ENCODE results near the gene ELP6. TPM values are rescaled to one million over a fixed set of nuclear protein-coding genes. Genes with fewer than 3 reads are reported as not detected.

The ELP6 gene
- total RNA-seq (2014; rRNA removed; shearing (Covaris generic); ENCODE audit: low replicate concordance) = 60.4 and 61.7 TPM in 2 replicates

- Histone ChIP-seq H2AFZ (ENCODE audit: low read length) (peak within 1 kb of the TSS; percentile 86; the same call in 1 of the 2 replicates), H3K79me2 (ENCODE audit: low read length) (peaks cover 38% of the 10 kb centered on the region), H3K4me1 (ENCODE audit: low read length) (peaks cover 22% of the 10 kb centered on the region), H3K9me3 (ENCODE audit: low read length) (no peaks in the 10 kb centered on the region), H3K36me3 (ENCODE audit: insufficient read depth, low read length) (peaks cover 24% of the 10 kb centered on the region), H3K9ac (ENCODE audit: low read length) (peak within 1 kb of the TSS; percentile 88), H3K4me3 (ENCODE audit: low read length) (peak within 1 kb of the TSS; percentile 83), H3K9me2 (replicated peaks; ENCODE audit: insufficient read depth, low read length) (no peaks in the 10 kb centered on the region), H3K4me2 (ENCODE audit: low read depth, low read length, poor library complexity, severe bottlenecking) (peak within 1 kb of the TSS; percentile 88), H3K27me3 (ENCODE audit: low read length) (no peaks in the 10 kb centered on the region), H3K27ac (ENCODE audit: low read length) (peak within 1 kb of the TSS; percentile 92), H4K20me1 (ENCODE audit: insufficient read depth, low read depth, low read length) (no peaks in the 10 kb centered on the region)
- peak; percentile 99 for DNase-seq
These were observed at the start of gene ELP6 for GRCh38 chr3:47513125-47513929. Gene ELP6, minus strand, starts transcription at chr3:47513712. Its CDS starts 122 bp downstream, at chr3:47513590.

- Histone ChIP-seq H3K79me2 (ENCODE audit: low read length) (no peaks in the 10 kb centered on the region), H3K9ac (ENCODE audit: low read length) (no peak overlapping the region), H3K4me3 (ENCODE audit: low read length) (no peak overlapping the region), H4K20me1 (ENCODE audit: insufficient read depth, low read depth, low read length) (no peaks in the 10 kb centered on the region), H3K9me3 (ENCODE audit: low read length) (no peaks in the 10 kb centered on the region), H3K4me2 (ENCODE audit: low read depth, low read length, poor library complexity, severe bottlenecking) (no peak overlapping the region), H3K36me3 (ENCODE audit: insufficient read depth, low read length) (no peaks in the 10 kb centered on the region), H3K27me3 (ENCODE audit: low read length) (no peaks in the 10 kb centered on the region), H2AFZ (ENCODE audit: low read length) (no peak overlapping the region), H3K27ac (ENCODE audit: low read length) (no peak overlapping the region), H3K4me1 (ENCODE audit: low read length) (no peaks in the 10 kb centered on the region), H3K9me2 (replicated peaks; ENCODE audit: insufficient read depth, low read length) (no peaks in the 10 kb centered on the region)
- no peak for DNase-seq
These were observed 42.8 kb upstream of the ELP6 start for GRCh38 chr3:47556351-47556750.

- no peak overlapping the region for H2AFZ ChIP-seq (ENCODE audit: low read length)
- H4K20me1 ChIP-seq (ENCODE audit: insufficient read depth, low read depth, low read length) = no peaks in the 10 kb centered on the region
- H3K9me3 ChIP-seq (ENCODE audit: low read length) = no peaks in the 10 kb centered on the region
- H3K9me2 ChIP-seq (replicated peaks; ENCODE audit: insufficient read depth, low read length) = no peaks in the 10 kb centered on the region
- H3K4me1 ChIP-seq (ENCODE audit: low read length) = no peaks in the 10 kb centered on the region
- H3K9ac ChIP-seq (ENCODE audit: low read length) = no peak overlapping the region
- H3K36me3 ChIP-seq (ENCODE audit: insufficient read depth, low read length) = no peaks in the 10 kb centered on the region
- no peaks in the 10 kb centered on the region for H3K79me2 ChIP-seq (ENCODE audit: low read length)
- no peak overlapping the region for H3K4me3 ChIP-seq (ENCODE audit: low read length)
- H3K4me2 ChIP-seq (ENCODE audit: low read depth, low read length, poor library complexity, severe bottlenecking) = no peak overlapping the region
- no peak overlapping the region for H3K27ac ChIP-seq (ENCODE audit: low read length)
- H3K27me3 ChIP-seq (ENCODE audit: low read length) = no peaks in the 10 kb centered on the region
- DNase-seq = no peak
These were observed 40.8 kb upstream of the ELP6 start for GRCh38 chr3:47554335-47554734.

GRCh38 chr3:47553407-47553806 lies 39.9 kb upstream of the ELP6 start:
- Histone ChIP-seq H3K79me2 (ENCODE audit: low read length) (no peaks in the 10 kb centered on the region), H2AFZ (ENCODE audit: low read length) (no peak overlapping the region), H3K9me3 (ENCODE audit: low read length) (no peaks in the 10 kb centered on the region), H3K4me3 (ENCODE audit: low read length) (no peak overlapping the region), H3K4me2 (ENCODE audit: low read depth, low read length, poor library complexity, severe bottlenecking) (no peak overlapping the region), H3K27ac (ENCODE audit: low read length) (no peak overlapping the region), H3K27me3 (ENCODE audit: low read length) (no peaks in the 10 kb centered on the region), H3K4me1 (ENCODE audit: low read length) (no peaks in the 10 kb centered on the region), H3K9ac (ENCODE audit: low read length) (no peak overlapping the region), H4K20me1 (ENCODE audit: insufficient read depth, low read depth, low read length) (no peaks in the 10 kb centered on the region), H3K9me2 (replicated peaks; ENCODE audit: insufficient read depth, low read length) (no peaks in the 10 kb centered on the region), H3K36me3 (ENCODE audit: insufficient read depth, low read length) (no peaks in the 10 kb centered on the region)
- no peak for DNase-seq

- Histone ChIP-seq H3K9me3 (ENCODE audit: low read length) (no peaks in the 10 kb centered on the region), H3K36me3 (ENCODE audit: insufficient read depth, low read length) (no peaks in the 10 kb centered on the region), H3K79me2 (ENCODE audit: low read length) (no peaks in the 10 kb centered on the region), H3K27me3 (ENCODE audit: low read length) (no peaks in the 10 kb centered on the region), H2AFZ (ENCODE audit: low read length) (no peak overlapping the region), H3K4me1 (ENCODE audit: low read length) (peaks cover 2% of the 10 kb centered on the region; the same call in 1 of the 2 replicates), H3K4me3 (ENCODE audit: low read length) (no peak overlapping the region), H4K20me1 (ENCODE audit: insufficient read depth, low read depth, low read length) (no peaks in the 10 kb centered on the region), H3K4me2 (ENCODE audit: low read depth, low read length, poor library complexity, severe bottlenecking) (no peak overlapping the region), H3K27ac (ENCODE audit: low read length) (no peak overlapping the region), H3K9me2 (replicated peaks; ENCODE audit: insufficient read depth, low read length) (no peaks in the 10 kb centered on the region), H3K9ac (ENCODE audit: low read length) (no peak overlapping the region)
- no peak for DNase-seq
These were observed 29.1 kb upstream of the ELP6 start for GRCh38 chr3:47542471-47543173.

- no peaks in the 10 kb centered on the region for H3K79me2 ChIP-seq (ENCODE audit: low read length)
- no peak overlapping the region for H3K4me2 ChIP-seq (ENCODE audit: low read depth, low read length, poor library complexity, severe bottlenecking)
- no peak overlapping the region for H3K4me3 ChIP-seq (ENCODE audit: low read length)
- H2AFZ ChIP-seq (ENCODE audit: low read length) = no peak overlapping the region
- H3K27me3 ChIP-seq (ENCODE audit: low read length) = no peaks in the 10 kb centered on the region
- H3K9me3 ChIP-seq (ENCODE audit: low read length) = no peaks in the 10 kb centered on the region
- no peak for DNase-seq
- no peak overlapping the region for H3K9ac ChIP-seq (ENCODE audit: low read length)
- no peaks in the 10 kb centered on the region for H3K36me3 ChIP-seq (ENCODE audit: insufficient read depth, low read length)
- H3K9me2 ChIP-seq (replicated peaks; ENCODE audit: insufficient read depth, low read length) = no peaks in the 10 kb centered on the region
- no peaks in the 10 kb centered on the region for H3K4me1 ChIP-seq (ENCODE audit: low read length)
- no peaks in the 10 kb centered on the region for H4K20me1 ChIP-seq (ENCODE audit: insufficient read depth, low read depth, low read length)
- no peak overlapping the region for H3K27ac ChIP-seq (ENCODE audit: low read length)
These were observed 28.1 kb upstream of the ELP6 start for GRCh38 chr3:47541583-47542108.

GRCh38 chr3:47540281-47540680 lies 26.8 kb upstream of the ELP6 start:
- Histone ChIP-seq H3K4me2 (ENCODE audit: low read depth, low read length, poor library complexity, severe bottlenecking) (no peak overlapping the region), H3K9me3 (ENCODE audit: low read length) (no peaks in the 10 kb centered on the region), H3K9me2 (replicated peaks; ENCODE audit: insufficient read depth, low read length) (no peaks in the 10 kb centered on the region), H3K27ac (ENCODE audit: low read length) (no peak overlapping the region), H3K36me3 (ENCODE audit: insufficient read depth, low read length) (no peaks in the 10 kb centered on the region), H3K79me2 (ENCODE audit: low read length) (no peaks in the 10 kb centered on the region), H3K27me3 (ENCODE audit: low read length) (no peaks in the 10 kb centered on the region), H2AFZ (ENCODE audit: low read length) (no peak overlapping the region), H3K4me1 (ENCODE audit: low read length) (no peaks in the 10 kb centered on the region), H3K9ac (ENCODE audit: low read length) (no peak overlapping the region), H4K20me1 (ENCODE audit: insufficient read depth, low read depth, low read length) (no peaks in the 10 kb centered on the region), H3K4me3 (ENCODE audit: low read length) (no peak overlapping the region)
- no peak for DNase-seq

GRCh38 chr3:47536967-47537366 lies 23.5 kb upstream of the ELP6 start:
- H3K9me3 ChIP-seq (ENCODE audit: low read length) = no peaks in the 10 kb centered on the region
- no peak overlapping the region for H2AFZ ChIP-seq (ENCODE audit: low read length)
- H3K9ac ChIP-seq (ENCODE audit: low read length) = no peak overlapping the region
- no peaks in the 10 kb centered on the region for H4K20me1 ChIP-seq (ENCODE audit: insufficient read depth, low read depth, low read length)
- DNase-seq = no peak
- H3K79me2 ChIP-seq (ENCODE audit: low read length) = no peaks in the 10 kb centered on the region
- H3K4me2 ChIP-seq (ENCODE audit: low read depth, low read length, poor library complexity, severe bottlenecking) = no peak overlapping the region
- H3K4me1 ChIP-seq (ENCODE audit: low read length) = 0 out of 2 replicates have a peak, but pooled peaks cover 4% of the 10 kb centered on the region
- no peaks in the 10 kb centered on the region for H3K9me2 ChIP-seq (replicated peaks; ENCODE audit: insufficient read depth, low read length)
- no peaks in the 10 kb centered on the region for H3K27me3 ChIP-seq (ENCODE audit: low read length)
- H3K4me3 ChIP-seq (ENCODE audit: low read length) = no peak overlapping the region
- H3K36me3 ChIP-seq (ENCODE audit: insufficient read depth, low read length) = no peaks in the 10 kb centered on the region
- no peak overlapping the region for H3K27ac ChIP-seq (ENCODE audit: low read length)

All from Karpas-422 (cell line).